DMS53 treated with DMSO at 0.1 percent for 48 hours (cell line): ENCODE measurements around the gene LGALS14.
A peak's percentile ranks its signal among the peaks of the same experiment; 100 is the strongest.
"Not testable (repeated sequence)": the region's sequence is repeated elsewhere in the genome, so short reads cannot be mapped to it uniquely, and the experiment has no call there.

ENCODE experiments used
- DNase-seq: peaks from one replicate; lab custom pipeline; 2025; ENCODE audit not compliant: unreplicated experiment; lab: John Stamatoyannopoulos, UW

The LGALS14 gene, protein sequence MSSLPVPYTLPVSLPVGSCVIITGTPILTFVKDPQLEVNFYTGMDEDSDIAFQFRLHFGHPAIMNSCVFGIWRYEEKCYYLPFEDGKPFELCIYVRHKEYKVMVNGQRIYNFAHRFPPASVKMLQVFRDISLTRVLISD

DNA sequence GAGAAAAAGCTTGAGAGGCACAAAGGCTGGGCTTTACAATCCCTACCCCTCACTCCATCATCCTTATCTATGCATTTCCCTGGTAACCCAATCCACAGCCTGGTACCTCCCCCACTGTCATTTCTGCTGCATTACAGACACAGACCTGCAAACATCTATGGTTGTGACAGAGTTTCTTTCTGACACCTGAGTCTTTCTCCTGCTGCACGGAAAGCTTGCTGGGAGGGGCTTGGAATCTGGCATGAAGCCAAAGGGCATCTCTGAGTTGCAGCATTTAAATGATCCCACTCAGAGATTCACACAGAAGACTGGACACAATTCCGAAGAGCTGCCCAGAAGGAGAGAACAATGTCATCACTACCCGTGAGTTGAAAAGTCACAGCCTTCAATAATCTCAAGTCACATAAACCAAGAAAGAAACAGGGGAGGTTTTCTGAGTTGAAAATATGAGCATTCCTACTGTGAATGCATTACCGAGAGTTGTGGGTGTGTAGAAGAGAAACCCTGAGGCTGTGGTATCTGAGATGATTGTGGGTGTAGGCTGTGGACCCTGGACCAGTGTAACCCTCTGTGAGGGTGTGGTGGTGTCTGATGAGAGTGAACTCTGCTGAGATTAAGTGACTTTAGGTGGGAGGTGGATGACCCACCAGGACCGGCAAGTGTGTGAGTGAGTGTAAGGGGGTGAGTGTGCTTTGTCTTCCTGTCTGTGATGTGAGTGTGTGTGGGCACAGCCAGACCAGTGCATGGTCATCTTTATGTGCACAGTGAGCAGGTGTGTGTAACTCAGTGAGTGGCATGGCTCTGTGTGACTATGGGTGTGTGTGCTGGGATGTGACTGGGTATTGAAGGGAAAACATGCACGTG is at the start of gene LGALS14:
LGALS14 (plus strand) TSS at position 301 of the 864 bp plus-strand sequence; CDS start at position 349, 48 bp downstream.
- DNase-seq: no peak

DNA sequence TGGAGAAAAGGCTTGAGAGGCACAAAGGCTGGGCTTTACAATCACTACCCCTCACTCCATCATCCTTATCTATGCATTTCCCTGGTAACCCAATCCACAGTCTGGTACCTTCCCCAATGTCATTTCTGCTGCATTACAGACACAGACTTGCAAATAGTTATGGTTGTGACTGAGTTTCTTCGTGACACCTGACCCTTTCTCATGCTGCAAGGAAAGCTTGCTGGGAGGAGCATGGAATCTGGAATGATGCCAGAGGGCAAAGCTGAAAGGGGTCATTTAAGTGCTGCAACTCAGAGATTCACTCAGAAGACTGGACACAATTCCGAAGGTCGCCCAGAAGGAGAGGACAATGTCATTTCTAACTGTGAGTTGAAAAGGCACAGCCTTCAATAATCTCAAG is 48.7 kb upstream of the LGALS14 start, which contains the start of gene LGALS16:
LGALS16 (plus strand) TSS at position 301 of the 400 bp plus-strand sequence; CDS start at position 350, 49 bp downstream.
- no peak for DNase-seq

DNA sequence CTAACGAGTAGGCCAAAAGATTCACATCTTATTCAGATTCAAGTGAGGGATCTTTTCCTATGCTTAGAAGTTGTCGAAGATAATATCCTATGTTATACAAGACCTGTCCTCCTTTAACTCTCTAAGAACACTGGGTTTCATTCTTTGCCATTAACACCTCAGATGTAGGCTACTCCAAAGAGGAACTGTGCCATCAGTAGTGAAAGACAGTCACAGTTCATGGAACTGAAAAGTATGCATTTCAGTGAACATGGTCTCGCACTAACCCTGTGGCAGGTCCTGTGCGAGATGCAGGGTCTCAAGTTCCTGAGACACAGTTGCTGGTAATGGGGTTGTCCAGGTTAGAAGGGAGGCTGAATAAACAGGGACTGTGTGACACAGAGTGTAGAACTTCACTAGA is 44.5 kb upstream of the LGALS14 start:
- DNase-seq: no peak

GRCh38 chr19:39660661-39661060 is 43.6 kb upstream of the LGALS14 start:
- DNase-seq: no peak

- DNase-seq: no peak
Measured at GRCh38 chr19:39661565-39661964, 42.7 kb upstream of the LGALS14 start.

GRCh38 chr19:39669860-39670259 is 34.4 kb upstream of the LGALS14 start:
- not testable (repeated sequence) for DNase-seq

- DNase-seq: no peak
Measured at GRCh38 chr19:39670998-39671397, 33.3 kb upstream of the LGALS14 start.

- peak; percentile 77 for DNase-seq
Measured at GRCh38 chr19:39671739-39672363, 32.4 kb upstream of the LGALS14 start.

DNA sequence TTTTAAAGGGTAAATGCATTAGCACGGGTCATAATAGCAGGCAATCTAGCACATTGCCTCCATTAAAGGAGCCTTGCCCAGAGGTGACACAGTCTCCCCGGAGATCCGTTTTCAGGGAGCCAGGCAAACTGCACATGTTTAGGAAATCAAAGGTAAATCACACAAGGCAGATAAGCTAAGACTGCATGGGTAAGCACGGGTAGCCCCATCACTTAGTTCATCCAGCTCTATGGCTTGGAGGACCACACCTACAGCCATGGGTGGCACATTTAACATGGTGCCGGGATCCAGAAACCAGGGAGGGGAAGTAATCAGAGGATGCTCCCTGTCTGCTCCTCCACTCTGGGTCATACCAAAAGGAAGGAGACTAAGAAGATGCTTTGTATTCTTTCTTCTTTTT is 31.8 kb upstream of the LGALS14 start:
- no peak for DNase-seq

- peak; percentile 31 for DNase-seq
Measured at GRCh38 chr19:39673862-39674261, 30.4 kb upstream of the LGALS14 start.

GRCh38 chr19:39676004-39676403 is 28.3 kb upstream of the LGALS14 start:
- DNase-seq: no peak

DNA sequence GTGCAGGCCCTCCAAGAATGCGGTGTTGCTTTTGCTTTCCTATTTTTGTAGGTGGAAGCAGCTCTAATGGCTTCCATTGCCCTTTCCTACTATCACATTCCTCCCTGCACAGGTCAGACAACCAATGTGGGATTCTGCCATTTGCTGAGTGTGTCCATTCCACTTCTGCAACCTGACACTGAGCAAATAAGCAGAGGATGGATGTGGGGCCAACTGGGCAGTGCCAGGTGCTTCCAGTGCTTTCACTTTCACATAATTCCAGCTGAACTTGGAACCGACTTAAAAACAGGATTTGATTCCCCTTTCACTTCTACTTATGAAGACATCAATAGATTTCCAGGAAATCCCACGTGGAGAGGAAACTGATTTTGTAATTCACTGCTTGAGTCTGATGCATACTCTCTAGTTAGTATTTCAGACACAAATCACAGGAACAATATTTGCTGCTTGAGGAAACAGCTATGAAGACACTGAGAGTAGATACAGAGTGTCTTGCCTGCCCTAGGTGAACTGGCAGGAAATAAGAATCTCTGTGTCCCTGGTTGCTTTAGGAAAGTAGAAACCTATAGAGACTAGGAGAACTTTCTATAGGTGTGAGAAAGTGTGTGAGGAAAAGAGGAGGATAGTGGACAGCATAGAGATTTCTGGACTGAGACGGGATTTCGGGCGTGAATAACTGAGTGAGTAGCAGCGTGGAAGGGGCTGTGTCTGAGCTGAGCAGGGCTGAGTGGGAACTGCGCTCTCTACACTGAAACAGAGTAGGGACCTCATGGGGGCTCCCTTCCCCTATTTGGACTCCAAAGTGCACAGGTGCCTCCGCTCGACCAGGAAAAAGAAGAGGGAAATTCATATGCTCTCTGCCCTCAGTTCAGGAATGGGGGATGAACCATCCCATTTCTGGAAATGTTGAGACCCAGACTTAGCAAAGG is 26.1 kb upstream of the LGALS14 start:
- DNase-seq: peak; percentile 96

DNA sequence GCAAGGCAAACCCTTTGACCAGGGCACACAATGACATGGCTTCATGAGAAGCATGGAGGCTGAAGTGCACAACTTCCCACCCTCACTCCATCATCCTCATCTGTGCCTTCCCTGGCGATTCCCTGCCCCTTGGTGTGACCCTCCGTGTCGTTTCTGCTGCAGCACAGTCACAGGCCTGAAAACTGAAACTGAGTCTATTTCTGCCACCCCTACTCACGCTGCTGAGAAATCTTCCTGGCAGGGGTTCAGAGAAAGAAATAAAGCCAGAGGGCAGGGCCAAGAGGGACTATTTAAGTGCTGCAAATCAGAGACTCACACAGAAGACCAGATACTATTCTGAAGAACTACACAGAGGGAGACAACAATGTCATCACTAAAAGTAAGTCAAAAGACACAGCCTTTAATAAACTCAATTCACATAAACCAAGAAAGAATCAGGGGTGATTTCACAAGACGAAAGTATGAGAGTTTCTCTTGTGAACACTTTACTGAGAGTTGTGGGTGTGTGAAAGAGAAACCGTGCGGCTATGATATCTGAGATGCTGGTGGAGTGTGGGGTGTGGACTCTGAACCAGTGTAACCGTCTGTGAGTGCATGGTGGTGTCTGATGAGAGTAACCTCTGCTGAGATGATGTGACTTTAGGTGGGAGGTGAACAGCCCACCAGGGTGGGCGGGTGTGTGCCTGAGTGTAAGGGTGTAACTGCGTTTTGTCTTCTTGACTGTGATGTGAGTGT is 25.1 kb upstream of the LGALS14 start:
- no peak for DNase-seq

DNA sequence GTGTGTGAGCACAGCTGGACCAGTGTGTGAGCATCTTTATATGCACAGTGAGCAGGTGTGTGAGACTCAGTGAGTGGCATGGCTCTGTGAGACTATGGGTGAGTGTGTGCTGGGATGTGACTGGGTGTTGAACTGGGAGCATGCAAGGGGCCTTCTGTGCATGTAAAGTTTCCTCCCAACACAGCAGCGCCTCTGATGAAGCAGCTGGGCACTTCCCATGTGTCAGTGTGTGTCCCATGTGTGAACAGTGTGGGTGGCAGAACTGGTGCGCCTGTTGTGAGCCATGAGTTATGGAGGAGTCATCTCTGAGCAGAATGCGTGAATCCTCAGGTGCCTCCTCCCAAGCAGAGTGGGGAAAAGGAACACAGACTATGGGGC is 24.5 kb upstream of the LGALS14 start:
- no peak for DNase-seq

DNA sequence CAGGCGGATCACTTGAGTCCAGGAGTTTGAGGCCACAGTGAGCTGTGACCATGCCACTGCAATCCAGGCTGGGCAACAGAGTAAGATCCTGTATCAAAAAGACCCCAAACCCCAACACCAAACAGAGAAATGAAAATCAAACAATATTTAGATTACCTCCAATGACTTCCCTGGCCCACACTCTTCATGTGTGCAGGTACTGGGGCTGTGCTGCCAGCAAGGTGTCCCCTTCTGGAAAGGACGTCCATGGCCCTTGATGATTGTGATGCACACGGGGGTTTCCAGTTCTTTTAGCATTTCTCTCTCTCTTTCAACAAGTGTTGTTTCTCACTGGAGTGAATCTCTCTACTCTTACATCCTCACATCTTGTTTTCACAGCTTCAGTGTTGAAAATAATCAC is 23.7 kb upstream of the LGALS14 start:
- DNase-seq: no peak

GRCh38 chr19:39681416-39681815 is 22.9 kb upstream of the LGALS14 start:
- DNase-seq: no peak

DNA sequence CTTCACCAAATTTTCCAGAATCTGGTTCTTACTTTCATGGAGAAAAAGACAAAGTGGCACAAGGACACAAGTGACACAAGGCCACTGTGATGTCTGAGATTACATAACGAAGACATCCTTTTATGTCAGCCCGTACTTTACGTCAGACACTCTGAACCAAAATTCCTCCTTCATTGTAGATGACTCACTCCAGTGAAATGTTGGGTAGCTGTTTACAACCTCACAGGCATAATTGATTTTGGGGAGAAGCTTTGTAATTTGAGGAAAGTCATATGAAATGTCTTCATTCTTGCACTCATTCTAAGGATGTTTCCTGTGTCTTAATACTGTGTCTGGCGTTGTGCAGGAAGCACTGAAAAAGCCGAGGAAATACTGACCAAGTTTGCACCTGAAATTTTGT is 20.0 kb upstream of the LGALS14 start:
- no peak for DNase-seq

DNA sequence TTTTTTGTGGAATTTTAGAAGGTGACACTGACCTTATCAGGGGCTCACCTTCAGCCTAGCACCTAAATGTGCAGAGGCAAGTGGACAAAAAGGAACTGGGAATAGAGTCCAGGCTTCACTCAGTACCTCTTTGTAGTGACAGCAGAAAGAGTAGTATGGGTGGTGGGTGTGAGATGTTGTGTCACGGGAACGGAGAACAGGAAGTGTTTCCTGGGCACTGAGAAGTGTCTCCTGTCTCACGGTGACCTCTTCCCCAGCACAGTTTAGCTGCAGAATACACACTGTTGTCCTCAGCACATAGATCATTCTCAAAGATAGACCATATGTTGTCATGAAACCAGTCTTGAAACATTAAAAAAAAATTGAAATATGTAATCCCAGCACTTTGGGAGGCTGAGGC is 17.5 kb upstream of the LGALS14 start:
- no peak for DNase-seq

DNA sequence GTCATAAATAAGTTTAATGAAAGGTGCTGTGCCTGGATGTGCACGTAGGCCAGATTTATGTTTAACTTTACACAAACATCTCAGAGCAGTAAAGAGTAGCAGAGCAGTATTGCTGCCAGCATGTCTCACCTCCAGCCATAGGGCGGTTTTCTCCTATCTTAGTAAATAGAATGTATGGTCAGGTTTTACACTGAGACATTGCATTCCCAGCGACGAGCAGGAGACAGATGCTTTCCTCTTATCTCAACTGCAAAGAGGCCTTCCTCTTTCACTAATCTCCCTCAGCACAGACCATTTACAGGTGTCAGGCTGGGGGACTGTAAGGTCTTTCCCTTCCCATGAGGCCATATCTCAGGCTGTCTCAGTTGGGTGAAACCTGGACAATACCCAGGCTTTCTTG is 15.6 kb upstream of the LGALS14 start:
- DNase-seq: not testable (repeated sequence)

- no peak for DNase-seq
Measured at GRCh38 chr19:39692166-39692565, 12.1 kb upstream of the LGALS14 start.
